Measurements from ENCODE around the gene KRTAP12-2. TPM values are rescaled to one million over a fixed set of nuclear protein-coding genes. Genes with fewer than 3 reads are reported as not detected.
"Not testable (repeated sequence)": the region's sequence is repeated elsewhere in the genome, so short reads cannot be mapped to it uniquely, and the experiment has no call there.

KRTAP12-2 gene
- total RNA-seq, 1 experiment from 2014 or later, result not detected

- no peak for DNase-seq (ENCODE audit: low read depth)
Measured at GRCh38 chr21:44686000-44686781, 19.5 kb upstream of the KRTAP12-2 start.

DNA sequence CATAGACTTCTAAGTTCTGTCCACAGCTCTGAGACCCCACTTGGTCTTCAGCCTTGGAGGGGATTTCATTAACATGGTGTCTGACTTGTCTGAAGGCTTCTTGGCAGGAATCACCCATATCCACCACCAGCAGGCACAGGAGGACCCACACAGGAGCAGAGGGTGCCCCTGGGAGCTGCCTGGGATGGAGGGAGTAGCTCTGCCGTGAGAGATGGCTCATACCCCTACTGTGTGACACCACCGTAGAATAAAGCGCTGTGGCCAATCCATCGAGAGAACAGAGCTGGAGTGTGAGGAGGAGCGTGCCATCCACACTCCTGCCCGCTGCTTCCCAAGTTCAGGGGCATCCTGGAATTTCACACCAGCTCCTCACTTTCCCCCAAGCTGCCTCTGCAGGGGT lies 18.3 kb upstream of the KRTAP12-2 start:
- not testable (repeated sequence) for DNase-seq (ENCODE audit: low read depth)

- no peak for DNase-seq (ENCODE audit: low read depth)
Measured at GRCh38 chr21:44684483-44684882, 17.8 kb upstream of the KRTAP12-2 start.

GRCh38 chr21:44684077-44684476 lies 17.4 kb upstream of the KRTAP12-2 start:
- DNase-seq (ENCODE audit: low read depth), result no peak

GRCh38 chr21:44682580-44683151 lies 15.9 kb upstream of the KRTAP12-2 start:
- DNase-seq (ENCODE audit: low read depth), result no peak

DNA sequence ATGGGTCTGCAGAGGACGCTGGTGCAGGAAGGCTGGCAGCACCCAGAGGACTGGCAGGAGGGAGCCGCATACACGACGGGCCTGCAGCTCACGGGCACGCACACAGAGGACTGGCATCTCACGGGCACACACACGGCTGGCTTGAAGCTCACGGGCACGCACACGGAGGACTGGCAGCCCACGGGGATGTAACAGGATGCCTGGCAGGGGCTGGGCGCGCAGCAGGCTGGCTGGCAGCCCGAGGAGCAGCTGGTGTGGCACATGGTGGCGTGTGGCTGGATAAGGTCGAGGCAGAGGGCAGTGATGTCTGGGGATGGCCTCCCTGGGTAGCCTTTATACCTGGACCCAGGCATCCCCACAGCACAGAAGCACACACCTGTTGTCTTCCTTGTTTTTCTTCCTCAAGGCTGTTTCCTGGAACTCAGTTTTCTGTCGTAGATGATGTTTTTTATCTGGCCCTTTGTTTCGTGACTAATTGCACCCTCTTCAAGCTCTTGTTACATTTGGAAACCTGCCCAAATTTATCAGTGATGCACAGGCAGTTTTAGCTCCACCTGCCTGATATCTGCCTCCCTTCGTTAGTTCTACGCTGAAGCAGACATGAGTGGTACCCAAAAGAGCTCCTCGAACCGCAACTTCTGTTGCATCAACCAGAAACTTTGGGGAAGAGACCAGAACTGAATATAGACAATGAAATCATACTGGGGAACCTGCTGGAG lies 15.3 kb upstream of the KRTAP12-2 start, which contains the start of gene KRTAP12-1:
Gene KRTAP12-1, minus strand, starts transcription at position 303 of the 719 bp plus-strand sequence. Its CDS starts 40 bp downstream, at position 263.
- no peak for DNase-seq (ENCODE audit: low read depth)

DNA sequence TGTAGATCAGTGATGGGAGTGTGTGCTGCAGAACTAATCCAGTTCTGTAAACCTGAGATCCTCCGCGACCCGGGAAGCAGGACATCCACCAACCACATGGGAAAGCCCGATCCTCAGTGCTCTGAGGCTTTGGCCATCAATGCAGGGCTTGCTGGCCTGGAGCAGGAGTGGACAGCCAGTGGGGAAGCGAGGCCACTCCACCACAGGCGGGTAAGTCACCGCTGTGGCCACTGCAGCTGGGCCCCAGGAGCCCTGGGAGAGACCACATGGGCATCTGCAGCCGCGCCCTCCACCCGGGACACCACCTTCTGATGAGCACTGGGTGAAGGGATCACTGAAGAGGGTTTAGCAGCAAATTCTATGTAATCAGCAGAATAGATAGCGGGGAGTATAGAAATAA lies 14.4 kb upstream of the KRTAP12-2 start:
- no peak for DNase-seq (ENCODE audit: low read depth)

DNA sequence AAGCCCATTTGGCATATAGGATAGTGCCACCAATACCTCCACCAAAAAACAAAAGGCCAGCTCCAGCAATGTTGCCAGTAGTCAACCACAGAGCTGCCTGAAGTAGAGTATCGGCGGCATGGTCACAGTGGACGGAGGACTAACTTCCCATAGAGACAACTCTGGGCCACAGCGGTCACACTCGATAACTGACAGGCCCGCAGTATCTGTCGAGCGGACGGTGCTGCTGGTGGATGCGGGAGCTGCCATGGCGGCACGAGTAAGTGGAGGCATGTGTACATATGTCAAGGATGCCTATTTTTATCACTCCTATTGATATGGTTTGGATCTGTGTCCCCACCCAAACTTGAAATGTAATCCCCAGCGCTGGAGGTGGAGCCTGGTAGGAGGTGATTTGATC lies 11.2 kb upstream of the KRTAP12-2 start:
- DNase-seq (ENCODE audit: low read depth), result no peak

DNA sequence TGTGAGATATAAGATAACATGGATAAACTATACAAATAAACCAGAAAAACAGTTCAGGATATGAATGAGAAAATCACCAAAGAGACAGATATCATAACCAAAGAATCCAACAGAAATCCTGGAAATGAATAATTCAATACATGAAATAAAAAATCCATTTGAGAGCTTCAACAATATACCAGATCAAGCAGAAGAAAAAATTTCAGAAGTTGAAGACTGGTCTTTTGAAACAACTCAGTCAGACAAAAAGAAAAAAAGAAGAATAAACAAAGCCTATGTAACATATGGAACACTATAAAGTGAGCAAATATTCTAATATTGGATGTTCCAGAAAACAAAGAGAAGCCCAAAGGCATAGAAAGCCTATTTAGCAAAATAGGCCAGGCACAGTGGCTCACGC lies 5.2 kb upstream of the KRTAP12-2 start:
- no peak for DNase-seq (ENCODE audit: low read depth)

DNA sequence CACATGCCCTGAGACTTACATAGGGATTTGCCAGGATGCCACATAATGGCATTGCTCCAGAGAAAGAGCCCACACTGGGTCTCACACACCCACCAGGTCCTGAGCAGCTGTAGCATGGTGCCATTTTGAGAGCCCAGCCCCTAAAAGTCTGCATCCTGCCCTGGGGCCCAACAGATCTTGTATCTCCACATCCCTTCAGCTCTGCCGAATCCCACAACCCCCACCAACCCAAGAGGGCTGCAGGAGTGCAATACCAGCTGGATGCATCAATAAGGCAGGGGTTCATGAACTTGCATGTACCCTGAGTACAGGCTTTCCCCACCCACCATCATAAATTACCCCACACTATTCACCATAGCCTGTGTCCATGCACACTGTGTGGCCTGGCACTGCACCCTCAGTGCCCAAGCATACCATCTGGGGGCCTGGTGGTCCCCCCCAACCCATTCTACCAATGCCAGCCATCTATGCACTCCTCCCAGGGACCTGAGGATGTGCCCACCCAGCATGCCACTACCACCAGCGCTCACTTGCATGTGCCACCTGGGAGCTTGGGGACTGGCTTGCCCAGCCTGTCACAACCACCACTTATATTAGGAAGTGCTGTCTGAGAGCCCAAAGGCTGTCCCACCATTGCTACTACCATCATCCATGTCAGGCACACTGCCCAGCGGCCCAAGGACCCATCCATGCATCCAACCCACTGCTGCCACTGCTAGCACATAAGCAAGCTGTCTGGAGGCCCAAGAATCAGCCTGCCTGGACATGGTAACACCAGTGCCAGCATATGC lies 4.1 kb upstream of the KRTAP12-2 start:
- DNase-seq (ENCODE audit: low read depth), result no peak

- no peak for DNase-seq (ENCODE audit: low read depth)
Measured at GRCh38 chr21:44667612-44668011, 885 bp upstream of the KRTAP12-2 start.

- no peak for DNase-seq (ENCODE audit: low read depth)
Measured at GRCh38 chr21:44664691-44665090, 2.0 kb downstream of the KRTAP12-2 start.

DNA sequence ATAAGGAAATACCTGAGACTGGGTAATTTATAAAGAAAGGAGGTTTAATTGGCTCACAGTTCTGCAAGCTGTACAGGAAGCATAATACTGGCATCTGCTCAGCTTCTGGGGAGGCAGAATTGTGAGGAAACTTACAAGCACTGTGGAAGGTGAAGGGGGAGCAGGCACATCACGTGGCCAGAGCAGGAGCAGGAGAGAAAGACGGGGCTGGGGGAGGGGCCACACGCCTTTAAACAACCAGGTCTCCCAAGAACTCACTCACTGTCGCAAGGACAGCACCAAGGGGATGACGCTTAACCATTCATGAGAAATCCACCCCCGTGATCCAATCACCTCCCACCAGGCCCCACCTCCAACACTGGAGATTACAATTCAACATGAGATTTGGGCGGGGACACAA lies 5.2 kb downstream of the KRTAP12-2 start:
- not testable (repeated sequence) for DNase-seq (ENCODE audit: low read depth)

DNA sequence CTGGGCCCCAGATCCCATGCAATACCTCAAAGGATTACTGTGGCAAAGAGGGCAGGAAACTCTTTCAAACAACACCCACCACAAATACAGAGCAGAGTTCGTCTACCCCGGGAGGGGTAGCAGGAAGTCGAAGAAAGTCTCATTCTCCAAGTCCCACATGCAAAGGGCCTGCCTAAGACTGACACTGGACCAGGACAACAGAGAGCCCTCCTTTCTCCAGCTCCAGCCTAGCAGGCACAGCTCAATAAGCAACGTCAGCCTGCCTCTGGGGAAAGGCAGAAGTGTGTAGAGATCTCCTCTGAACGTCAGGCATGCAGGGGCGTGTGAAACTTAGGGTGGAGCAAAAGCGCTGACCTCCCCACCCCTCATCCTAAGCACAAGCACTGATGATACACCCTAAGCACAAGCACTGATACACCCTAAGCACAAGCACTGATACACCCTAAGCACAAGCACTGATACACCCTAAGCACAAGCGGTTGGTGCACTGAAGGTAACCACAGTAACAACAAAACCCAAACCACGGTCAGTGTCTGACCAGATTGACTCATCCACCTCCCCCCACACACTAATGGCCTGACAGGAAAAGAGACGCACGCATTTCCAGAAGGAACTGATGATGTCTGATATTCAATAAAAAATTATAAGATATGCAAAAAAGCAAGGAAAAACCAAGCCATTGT lies 7.7 kb downstream of the KRTAP12-2 start:
- DNase-seq (ENCODE audit: low read depth), result no peak

DNA sequence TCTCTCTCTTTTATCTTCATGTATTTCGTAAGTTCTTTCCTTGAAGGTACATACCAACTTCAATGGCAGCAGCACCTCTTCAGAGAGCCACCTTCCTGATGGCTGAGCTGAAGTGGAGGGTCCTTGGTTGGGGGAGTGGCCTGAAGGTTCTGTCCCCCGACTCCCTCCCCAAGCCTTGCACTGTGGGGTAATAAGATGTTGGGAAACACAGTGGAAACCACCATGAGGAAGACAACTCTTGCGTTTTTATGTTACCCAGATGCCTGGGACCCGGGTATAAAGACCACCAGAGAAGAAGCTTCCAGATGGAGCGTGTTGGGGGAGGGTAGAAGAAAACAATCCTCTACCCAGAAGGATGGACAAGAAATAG lies 8.2 kb downstream of the KRTAP12-2 start:
- no peak for DNase-seq (ENCODE audit: low read depth)

- DNase-seq (ENCODE audit: low read depth), result no peak
Measured at GRCh38 chr21:44657635-44658540, 8.8 kb downstream of the KRTAP12-2 start, which contains the start of gene KRTAP12-3. Gene KRTAP12-3 (plus strand): TSS chr21:44657932. CDS start chr21:44657980, 48 bp downstream.

GRCh38 chr21:44656868-44657267 lies 9.9 kb downstream of the KRTAP12-2 start:
- DNase-seq (ENCODE audit: low read depth), result no peak

- DNase-seq (ENCODE audit: low read depth), result no peak
Measured at GRCh38 chr21:44654576-44655175, 12.1 kb downstream of the KRTAP12-2 start, which contains the start of gene KRTAP12-4. Gene KRTAP12-4 (minus strand): TSS chr21:44654659. CDS start chr21:44654614, 45 bp downstream.
